ENCODE measurements around the gene INVS.
"Not testable (repeated sequence)": the region's sequence is repeated elsewhere in the genome, so short reads cannot be mapped to it uniquely, and the experiment has no call there.

The INVS gene

GRCh38 chr9:100098887-100099721 lies at the start of gene INVS, which contains the start of gene ERP44:
Gene INVS (plus strand): TSS chr9:100099243. CDS start chr9:100104522, 5,279 bp downstream.
Gene ERP44 (minus strand): TSS chr9:100099000. CDS start chr9:100098840, 160 bp downstream.
- TF ChIP-seq JUND (IDR thresholded peaks at IDR 0.05; ENCODE audit: low read depth) = no peak
- DNase-seq (ENCODE audit: low read depth in 1 of 2, low spot score in 1 of 2) = peak; percentile 76 to 98
- in situ Hi-C loops (cut with HindIII; ENCODE audit: low pct_unique_long_range_greater_than_20kb, low sequenced_read_pairs) = no loop called here

GRCh38 chr9:100049551-100049950 lies 49.5 kb upstream of the INVS start:
- peak in 1 of 2 experiments; percentile 18 for DNase-seq (ENCODE audit: low read depth in 1 of 2, low spot score in 1 of 2)
- in situ Hi-C loops (cut with HindIII; ENCODE audit: low pct_unique_long_range_greater_than_20kb, low sequenced_read_pairs) = no loop called here
- peak; percentile 20; the same call in 1 of the 2 replicates for TF ChIP-seq JUND (IDR thresholded peaks at IDR 0.05; ENCODE audit: low read depth)

- TF ChIP-seq JUND (IDR thresholded peaks at IDR 0.05; ENCODE audit: low read depth) = no peak
- in situ Hi-C loops (cut with HindIII; ENCODE audit: low pct_unique_long_range_greater_than_20kb, low sequenced_read_pairs) = no loop called here
- DNase-seq (ENCODE audit: low read depth in 1 of 2, low spot score in 1 of 2) = no peak
Measured at GRCh38 chr9:100052375-100052774, 46.7 kb upstream of the INVS start.

GRCh38 chr9:100056561-100056960 lies 42.5 kb upstream of the INVS start:
- in situ Hi-C loops (cut with HindIII; ENCODE audit: low pct_unique_long_range_greater_than_20kb, low sequenced_read_pairs) = no loop called here

GRCh38 chr9:100057624-100058023 lies 41.4 kb upstream of the INVS start:
- in situ Hi-C loops (cut with HindIII; ENCODE audit: low pct_unique_long_range_greater_than_20kb, low sequenced_read_pairs) = no loop called here
- DNase-seq (ENCODE audit: low read depth in 1 of 2, low spot score in 1 of 2) = no peak
- TF ChIP-seq JUND (IDR thresholded peaks at IDR 0.05; ENCODE audit: low read depth) = no peak

More at GRCh38 chr9:100056561-100056960, 42.5 kb upstream of the INVS start:
- no peak for DNase-seq (ENCODE audit: low read depth in 1 of 2, low spot score in 1 of 2)
- no peak for TF ChIP-seq JUND (IDR thresholded peaks at IDR 0.05; ENCODE audit: low read depth)

GRCh38 chr9:100058699-100059579 lies 40.1 kb upstream of the INVS start:
- in situ Hi-C loops (cut with HindIII; ENCODE audit: low pct_unique_long_range_greater_than_20kb, low sequenced_read_pairs) = no loop called here
- TF ChIP-seq JUND (IDR thresholded peaks at IDR 0.05; ENCODE audit: low read depth) = no peak
- DNase-seq (ENCODE audit: low read depth in 1 of 2, low spot score in 1 of 2) = no peak

- DNase-seq (ENCODE audit: low read depth in 1 of 2, low spot score in 1 of 2); in situ Hi-C loops (cut with HindIII; ENCODE audit: low pct_unique_long_range_greater_than_20kb, low sequenced_read_pairs): not testable (repeated sequence)
Measured at GRCh38 chr9:100062683-100063082, 36.4 kb upstream of the INVS start.

- in situ Hi-C loops (cut with HindIII; ENCODE audit: low pct_unique_long_range_greater_than_20kb, low sequenced_read_pairs) = no loop called here
- TF ChIP-seq JUND (IDR thresholded peaks at IDR 0.05; ENCODE audit: low read depth) = no peak
Measured at GRCh38 chr9:100063185-100063584, 35.9 kb upstream of the INVS start.

GRCh38 chr9:100064872-100065581 lies 34.0 kb upstream of the INVS start:
- no peak for DNase-seq (ENCODE audit: low read depth in 1 of 2, low spot score in 1 of 2)
- no peak for TF ChIP-seq JUND (IDR thresholded peaks at IDR 0.05; ENCODE audit: low read depth)
- in situ Hi-C loops (cut with HindIII; ENCODE audit: low pct_unique_long_range_greater_than_20kb, low sequenced_read_pairs) = no loop called here

More at GRCh38 chr9:100063185-100063584, 35.9 kb upstream of the INVS start:
- DNase-seq (ENCODE audit: low read depth in 1 of 2, low spot score in 1 of 2) = no peak

- in situ Hi-C loops (cut with HindIII; ENCODE audit: low pct_unique_long_range_greater_than_20kb, low sequenced_read_pairs) = no loop called here
- TF ChIP-seq JUND (IDR thresholded peaks at IDR 0.05; ENCODE audit: low read depth) = no peak
- DNase-seq (ENCODE audit: low read depth in 1 of 2, low spot score in 1 of 2) = no peak
Measured at GRCh38 chr9:100066539-100066938, 32.5 kb upstream of the INVS start.

- DNase-seq (ENCODE audit: low read depth in 1 of 2, low spot score in 1 of 2); in situ Hi-C loops (cut with HindIII; ENCODE audit: low pct_unique_long_range_greater_than_20kb, low sequenced_read_pairs): not testable (repeated sequence)
Measured at GRCh38 chr9:100067990-100068389, 31.1 kb upstream of the INVS start.

GRCh38 chr9:100069068-100069467 lies 30.0 kb upstream of the INVS start:
- DNase-seq (ENCODE audit: low read depth in 1 of 2, low spot score in 1 of 2); in situ Hi-C loops (cut with HindIII; ENCODE audit: low pct_unique_long_range_greater_than_20kb, low sequenced_read_pairs): not testable (repeated sequence)

All from T47D (cell line).